NCI-H146 treated with DMSO at 0.1 percent for 48 hours (cell line): ENCODE data around the gene JCHAIN.
A peak's percentile ranks its signal among the peaks of the same experiment; 100 is the strongest.

Experiments used
- DNase-seq: peaks from one replicate; lab custom pipeline; 2025; ENCODE audit not compliant: unreplicated experiment; lab: John Stamatoyannopoulos, UW

JCHAIN gene

DNA sequence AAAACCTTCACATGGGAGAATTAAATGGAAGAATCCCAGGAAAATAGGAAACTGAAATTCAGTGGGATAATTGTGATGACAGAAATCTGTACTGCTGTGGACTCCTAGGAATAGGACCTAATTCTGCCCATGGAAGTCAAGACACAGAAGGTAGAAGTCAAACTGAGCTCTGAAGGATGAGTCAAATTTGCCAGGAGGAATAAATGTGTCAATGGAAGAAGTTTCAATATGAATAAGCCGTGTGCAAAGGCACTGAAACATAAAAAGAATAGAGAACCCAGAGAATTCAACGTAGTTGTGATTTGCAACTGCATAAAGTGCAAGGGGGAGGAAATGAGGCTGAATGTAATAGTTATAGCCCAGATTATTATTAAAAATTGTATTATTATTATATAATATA lies 26.1 kb downstream of the JCHAIN start:
- no peak for DNase-seq

DNA sequence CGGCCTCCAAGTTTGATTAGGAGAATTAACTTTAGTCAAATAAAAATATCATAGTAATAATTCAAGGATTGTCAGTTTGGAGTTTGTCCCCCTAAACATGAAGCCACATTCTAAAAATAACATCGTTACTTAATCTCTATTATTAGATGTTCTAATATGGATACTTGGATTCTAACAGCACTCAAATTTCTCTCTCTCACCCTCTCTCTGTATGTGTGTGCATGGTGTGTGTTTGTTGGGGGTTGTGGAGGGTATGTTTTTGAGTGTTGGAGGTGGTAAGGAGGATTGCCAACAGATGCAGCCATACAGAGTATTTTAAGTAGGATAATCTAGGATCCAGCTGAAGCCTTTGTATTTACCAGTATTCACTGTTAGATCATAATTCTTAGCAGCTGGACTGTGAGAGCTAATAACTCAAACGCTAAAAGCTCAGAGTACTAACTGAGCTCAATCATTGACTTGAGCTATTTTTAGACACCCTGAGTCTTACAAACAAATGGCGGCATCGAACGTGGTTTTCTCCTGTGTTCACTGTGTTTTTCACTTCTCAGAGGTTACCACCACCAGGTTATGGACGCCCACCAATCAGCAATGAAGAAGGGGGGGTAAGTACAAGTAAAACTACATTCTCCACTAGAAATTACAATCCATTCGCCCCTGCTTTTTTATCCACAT lies 28.9 kb downstream of the JCHAIN start:
- DNase-seq: peak; percentile 33

DNA sequence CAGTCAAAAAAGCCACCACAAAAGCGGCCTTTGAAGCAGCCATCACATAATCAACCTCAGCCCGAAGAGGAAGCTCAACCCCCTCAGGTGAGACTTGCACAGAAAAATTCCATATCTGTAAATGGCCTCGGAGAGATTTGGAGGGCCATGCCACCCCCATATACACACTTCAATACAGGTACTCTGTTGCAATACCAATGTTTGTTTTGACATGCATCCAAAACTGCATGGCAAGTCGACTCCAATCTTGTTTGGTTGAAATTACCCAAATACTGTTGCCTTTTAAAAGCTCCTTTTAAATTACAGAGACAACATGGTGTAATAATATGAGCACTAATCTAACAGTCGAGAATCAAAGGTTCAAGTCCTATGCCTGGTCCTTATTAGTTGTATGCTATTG lies 31.8 kb downstream of the JCHAIN start:
- DNase-seq: no peak

DNA sequence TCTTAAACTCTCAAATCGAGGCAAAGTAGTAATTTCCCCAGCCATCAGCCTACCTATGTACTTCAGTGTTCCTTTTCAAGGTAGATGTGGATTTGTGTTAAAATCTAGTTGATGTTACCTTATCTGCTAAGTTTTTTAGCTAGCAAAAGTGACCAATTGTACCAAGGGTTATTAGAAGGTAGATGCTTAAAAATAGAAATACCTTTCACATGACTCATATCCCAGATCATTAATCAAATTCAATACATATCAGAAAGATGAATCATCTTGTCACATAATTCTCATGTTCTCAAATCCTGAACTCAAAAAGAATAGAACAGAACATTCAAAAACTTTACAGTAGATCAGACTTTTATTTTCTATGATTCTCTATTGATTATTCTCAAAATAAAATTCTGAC lies 34.3 kb downstream of the JCHAIN start:
- no peak for DNase-seq

DNA sequence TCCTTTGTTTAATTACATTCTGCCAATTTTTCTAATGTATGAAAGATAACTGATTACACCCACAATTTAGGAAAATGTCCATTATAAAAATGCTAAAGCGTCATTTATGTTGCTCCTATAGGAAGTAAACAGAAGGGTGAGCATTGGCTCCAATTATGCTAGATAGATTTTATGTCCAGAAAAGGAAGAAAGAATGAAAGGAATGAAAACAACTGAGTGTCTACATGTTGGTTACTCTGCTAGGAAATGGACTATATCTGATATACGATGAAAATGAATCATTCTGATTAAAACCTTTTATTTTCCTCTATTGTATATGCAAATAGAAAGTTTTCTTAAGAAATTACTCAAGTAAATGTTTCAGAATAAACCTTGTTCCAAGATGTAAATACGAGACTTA lies 36.1 kb downstream of the JCHAIN start:
- no peak for DNase-seq

DNA sequence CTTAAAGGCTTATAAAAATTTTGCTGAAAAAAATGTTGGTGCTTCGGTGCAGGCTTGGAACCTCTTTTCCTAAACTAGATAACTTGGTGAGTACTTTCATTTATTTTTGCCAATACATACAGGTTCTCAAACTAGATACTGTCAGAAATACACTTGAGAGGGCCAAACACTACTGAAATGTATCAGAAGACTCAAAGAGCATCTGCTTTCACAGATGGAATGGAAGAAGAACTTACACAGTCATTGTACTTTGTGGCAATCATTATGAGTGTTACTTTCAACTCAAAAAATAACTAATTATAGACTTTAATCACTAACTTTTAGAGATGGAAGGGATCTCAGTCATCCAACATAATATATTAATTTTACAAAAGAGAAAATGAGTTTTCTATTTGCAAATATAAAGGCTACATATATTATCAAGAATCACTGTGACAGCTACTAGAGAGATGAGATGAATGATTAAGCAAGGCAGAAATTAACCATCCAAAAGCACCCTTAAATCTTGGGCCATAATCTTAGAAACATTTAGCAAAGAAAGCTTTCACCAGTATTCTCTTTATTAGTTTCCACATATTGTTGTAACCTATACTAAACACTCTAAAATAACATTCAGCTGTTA lies 36.7 kb downstream of the JCHAIN start:
- no peak for DNase-seq

DNA sequence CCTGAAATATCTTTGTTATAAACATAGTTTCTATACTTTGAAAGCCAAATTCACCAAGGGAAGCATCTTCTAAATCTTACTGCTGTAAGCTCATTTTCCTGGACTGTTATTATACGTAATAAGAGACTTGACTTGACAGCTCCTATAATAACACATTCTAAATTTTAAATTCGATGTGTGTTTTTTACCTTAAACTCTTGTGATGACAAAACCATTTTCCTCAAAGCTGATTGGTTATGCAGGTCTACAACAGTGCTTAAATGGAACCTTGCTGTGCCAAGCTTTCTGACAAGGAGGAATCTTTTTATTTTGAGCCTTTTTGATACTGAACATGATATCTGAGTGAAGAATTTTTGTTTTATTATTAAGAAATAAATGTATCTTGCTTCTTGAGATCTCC lies 37.9 kb downstream of the JCHAIN start, which contains the start of gene ENAM:
TSS of gene ENAM (plus strand) at position 301 of the 400 bp plus-strand sequence. CDS start 757 bp downstream, outside the sequence.
- no peak for DNase-seq

DNA sequence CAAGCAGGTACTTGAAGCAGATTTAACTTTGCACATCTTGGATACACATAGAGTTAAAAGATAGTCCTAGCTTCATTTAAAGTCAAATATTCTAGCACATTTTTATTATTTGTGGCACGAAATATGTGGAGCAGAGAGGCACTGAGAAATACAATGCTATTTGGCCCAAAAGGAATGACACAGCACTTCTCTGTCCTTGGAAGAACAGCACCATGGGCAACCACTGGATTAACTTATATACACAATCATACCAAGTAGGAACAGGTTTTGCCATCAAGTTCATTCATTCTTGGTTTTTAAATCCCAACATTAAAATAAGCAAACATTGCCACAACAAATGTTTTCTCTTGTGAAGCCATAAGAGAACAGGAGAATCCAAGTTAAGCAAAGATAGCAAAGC lies 38.7 kb downstream of the JCHAIN start:
- DNase-seq: no peak

DNA sequence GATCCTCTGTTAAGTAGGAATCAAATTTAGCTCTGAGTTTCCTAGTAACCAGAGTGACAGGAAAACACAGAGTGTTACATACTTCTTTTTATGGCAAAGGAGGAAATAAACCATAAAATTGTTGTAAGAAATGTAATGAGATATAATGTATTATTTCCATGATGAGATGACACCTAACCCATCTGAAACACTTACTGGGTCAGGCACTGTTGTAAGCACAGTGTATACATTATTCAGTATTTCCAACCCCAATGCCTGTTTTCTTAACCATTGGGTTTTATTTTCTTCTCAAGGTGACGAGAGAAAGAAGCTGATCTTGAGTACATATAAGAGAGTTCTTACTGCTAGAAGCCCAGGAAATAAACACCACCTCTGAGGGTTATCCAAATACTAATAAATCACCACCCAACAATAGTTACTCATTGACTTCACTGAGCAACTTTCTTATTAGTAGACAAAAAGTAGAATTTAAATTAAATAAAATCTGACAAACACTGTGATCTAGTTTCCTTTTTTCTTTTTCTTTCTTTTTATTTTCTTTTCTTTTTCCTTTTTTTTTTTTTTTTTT lies 42.0 kb downstream of the JCHAIN start:
- DNase-seq: no peak

DNA sequence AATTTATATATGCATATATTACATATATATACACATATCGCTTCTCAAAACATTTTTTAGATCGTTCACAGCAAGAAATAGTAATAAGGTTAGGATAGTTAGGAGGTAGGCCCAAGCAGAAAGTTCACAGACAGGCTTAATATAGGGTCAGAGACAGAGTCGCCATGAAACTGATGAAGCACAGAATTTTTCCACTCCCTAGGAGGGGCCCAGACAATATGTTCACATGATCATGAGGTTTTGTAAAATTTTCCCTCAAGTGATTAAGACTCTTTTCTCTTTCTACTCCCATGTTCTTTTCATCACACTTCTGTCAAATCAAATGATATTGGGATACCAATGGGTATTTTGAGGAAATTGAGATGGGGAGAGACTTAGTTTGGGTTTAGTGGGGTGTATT lies 43.0 kb downstream of the JCHAIN start:
- no peak for DNase-seq

DNA sequence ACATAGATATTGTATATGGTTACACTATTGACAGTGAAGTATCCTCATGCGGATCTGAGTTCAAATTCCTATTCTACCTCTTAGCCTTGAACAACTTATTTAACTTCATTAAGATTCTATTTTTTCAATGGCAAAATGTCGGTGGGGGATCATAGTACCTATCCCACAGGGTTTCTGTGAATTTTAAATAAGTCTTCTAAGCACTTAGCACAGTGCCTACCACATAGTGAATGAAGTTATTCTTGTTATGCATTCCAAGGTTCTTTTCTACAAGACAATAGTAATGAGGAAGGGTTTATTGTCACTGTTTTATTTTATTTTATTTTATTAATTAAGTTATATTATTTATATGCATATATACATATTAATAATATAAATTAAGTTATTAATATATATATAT lies 46.5 kb downstream of the JCHAIN start:
- DNase-seq: no peak

DNA sequence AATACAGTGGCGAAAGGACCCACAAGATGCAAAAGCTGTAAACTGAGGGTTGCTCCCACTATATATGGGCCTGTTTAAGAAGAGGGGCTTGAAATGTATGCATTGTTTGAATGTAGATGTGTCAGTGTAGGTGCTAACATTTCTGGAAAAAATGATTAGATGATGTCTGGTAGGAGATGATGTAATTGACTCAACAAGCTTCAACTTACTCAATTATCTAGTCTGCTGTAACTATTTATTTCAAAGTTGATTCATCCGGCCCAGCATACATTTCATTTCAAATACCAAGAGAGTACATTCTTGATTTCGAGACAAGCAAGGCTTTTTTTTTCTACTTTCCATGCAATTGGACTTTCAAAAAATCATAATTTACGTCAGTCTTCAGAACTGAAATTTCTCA lies 47.0 kb downstream of the JCHAIN start:
- no peak for DNase-seq

DNA sequence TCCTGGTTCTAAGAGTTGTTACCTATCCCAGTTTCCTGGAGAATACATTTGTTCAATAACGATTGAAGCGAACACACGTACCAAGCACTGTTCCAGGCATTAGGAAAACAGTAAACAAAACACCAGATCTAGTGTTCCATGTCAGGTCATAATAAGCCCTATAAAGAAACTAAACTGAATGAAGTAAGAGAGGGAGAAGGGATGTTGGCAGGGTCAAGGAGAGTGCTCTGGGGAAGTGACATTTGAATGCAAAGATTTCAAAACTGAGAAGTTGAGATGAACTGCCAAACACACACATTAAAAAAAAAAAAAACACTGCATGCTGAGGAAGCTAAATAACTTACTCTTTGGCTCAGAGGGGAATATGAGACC lies 52.1 kb downstream of the JCHAIN start:
- no peak for DNase-seq

DNA sequence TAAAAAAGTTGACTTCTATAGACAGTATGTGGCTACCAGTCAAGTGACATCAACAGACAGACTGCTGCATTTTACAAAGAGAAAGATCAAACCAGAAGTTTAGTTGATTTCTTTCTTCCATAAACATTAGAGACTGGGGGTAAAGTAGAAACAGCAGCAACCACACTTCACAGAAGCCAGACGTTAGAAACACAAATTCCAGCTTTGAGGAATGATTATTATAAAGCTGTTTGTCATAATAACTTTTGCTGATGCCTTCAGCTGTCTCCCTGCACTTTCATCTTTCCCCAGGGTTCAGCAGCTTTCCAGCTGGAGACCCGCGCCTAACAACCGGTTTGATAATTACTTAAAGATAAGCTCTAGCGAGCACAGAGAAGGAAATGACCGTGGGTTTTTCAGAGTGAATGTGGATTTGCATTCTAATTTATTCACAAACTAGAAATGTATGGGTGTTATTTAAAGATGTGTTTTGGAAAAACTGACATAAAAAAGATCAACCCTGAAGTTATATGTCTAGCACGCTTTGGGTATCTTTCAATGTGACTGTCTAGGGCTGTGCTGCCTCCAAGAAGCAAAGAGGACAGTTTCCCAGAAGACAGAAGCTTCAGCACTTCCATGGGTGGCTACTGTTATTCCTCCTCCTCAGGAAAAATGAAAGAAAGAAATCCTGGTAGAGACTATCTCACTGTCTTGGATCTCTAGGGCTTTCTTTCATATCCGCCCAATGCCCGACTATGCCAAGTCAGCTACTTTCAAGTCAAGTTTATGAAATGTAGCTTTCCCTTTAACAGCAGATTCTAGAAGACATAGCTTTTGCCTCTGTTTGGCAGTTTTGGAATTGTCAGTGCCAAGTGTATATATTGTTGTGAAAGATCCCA lies 52.8 kb downstream of the JCHAIN start:
- DNase-seq: peak; percentile 42

DNA sequence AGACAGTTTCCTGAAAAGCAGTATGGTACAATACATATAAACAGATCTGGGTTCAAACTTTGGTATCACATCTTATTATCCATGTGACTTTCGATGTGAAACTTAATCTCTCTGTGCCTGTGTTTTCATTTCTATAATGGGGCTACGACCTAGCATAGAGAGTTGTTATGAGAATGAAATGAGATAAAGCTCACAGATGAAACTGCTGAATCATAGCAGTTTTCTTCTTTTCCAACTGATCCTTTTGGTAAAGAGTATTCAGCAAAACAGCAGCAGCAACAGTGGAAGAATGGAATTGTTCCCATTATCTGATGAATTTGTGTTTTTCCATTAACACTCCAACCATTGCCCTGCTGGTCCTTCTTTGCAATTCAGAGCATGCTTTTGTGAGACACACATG lies 58.0 kb downstream of the JCHAIN start:
- DNase-seq: no peak

DNA sequence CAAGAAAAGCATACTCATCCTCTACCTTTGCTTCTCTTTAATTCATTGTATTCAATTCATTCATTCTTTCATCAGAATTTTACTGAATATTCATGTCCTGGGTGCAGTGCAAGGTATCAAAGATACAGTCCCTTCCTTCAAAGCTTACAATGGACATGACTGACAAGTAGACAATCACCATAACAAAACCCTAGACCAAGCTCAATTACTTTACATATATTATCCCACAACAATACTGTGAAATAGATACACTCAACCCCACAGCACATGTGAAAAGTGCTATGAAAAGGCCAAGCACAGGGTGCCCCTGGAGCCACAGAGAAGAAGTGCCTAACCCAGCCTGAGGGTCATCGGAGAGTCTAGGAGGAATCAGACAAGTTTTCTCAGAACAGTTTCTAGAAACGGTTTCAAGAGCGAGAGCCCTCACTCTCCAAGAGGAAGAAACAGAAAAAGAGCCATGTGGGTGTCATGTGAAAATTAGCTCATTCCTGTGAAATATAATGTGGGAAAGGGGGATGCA lies 58.9 kb downstream of the JCHAIN start:
- DNase-seq: no peak

DNA sequence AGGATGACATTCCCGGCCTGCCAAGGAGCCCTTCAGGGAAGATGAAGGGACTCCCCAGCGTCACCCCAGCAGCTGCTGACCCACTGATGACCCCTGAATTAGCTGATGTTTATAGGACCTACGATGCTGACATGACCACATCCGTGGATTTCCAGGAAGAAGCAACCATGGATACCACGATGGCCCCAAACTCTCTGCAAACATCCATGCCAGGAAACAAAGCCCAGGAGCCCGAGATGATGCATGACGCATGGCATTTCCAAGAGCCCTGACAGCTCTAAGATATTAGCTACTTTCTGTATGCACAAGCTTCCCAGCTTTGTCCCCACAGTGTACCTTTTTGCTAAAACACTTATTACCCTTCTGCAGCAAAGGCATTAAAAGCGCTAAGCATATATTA lies 59.8 kb downstream of the JCHAIN start:
- no peak for DNase-seq
